Measurements from ENCODE around the gene TCAP.

DNA sequence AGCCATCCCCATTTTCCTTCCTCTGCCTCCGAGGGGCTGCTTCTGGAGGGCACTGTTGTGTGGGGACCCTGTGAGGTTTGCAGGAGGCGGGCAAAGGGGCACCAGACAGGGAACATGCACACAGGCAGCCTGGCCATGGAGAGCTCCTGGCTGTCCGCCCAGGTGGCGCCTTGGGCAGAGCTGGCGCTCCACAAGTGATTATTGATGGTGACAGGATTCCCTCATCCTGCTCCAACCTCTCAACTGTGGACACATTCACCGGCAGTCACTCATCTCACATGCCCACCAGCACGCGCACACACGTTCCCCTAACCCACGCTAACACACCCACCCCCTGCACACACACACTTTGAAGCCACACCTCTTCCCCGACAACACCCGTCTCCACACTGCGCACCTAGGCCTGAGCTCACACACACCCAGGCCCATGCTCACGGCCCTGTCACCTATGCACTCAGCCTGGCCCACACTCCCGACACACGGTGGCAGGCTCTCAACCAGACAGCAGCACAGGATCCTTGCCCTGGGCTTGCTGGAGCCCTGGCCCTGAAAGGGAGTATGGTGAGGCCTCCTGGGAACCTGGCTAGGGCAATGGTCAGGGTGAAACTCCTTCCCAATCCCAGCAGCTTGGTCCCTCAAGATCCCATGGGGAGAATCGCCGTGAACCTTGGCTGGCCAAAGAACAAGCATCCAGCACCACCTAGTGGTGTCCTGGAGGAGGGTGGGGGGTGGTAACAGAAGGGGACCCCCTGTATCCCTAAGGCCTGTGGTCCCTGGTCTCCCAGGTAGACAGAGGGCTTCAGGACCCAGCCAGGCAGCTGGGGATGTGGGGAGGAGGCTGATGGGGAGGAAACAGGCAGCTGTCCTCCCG is 6.7 kb downstream of the TCAP start:
- TF ChIP-seq, protein P1, sequence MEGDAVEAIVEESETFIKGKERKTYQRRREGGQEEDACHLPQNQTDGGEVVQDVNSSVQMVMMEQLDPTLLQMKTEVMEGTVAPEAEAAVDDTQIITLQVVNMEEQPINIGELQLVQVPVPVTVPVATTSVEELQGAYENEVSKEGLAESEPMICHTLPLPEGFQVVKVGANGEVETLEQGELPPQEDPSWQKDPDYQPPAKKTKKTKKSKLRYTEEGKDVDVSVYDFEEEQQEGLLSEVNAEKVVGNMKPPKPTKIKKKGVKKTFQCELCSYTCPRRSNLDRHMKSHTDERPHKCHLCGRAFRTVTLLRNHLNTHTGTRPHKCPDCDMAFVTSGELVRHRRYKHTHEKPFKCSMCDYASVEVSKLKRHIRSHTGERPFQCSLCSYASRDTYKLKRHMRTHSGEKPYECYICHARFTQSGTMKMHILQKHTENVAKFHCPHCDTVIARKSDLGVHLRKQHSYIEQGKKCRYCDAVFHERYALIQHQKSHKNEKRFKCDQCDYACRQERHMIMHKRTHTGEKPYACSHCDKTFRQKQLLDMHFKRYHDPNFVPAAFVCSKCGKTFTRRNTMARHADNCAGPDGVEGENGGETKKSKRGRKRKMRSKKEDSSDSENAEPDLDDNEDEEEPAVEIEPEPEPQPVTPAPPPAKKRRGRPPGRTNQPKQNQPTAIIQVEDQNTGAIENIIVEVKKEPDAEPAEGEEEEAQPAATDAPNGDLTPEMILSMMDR (IDR thresholded peaks at IDR 0.05), result peak in 2 of 3 donors; percentile 27 to 46
- TF ChIP-seq POLR2A (IDR thresholded peaks at IDR 0.05) (no peak), EP300 (IDR thresholded peaks at IDR 0.05) (no peak)
